Smooth muscle cell (in vitro differentiated cells): ENCODE measurements around the gene TMEM11. TPM values are rescaled to one million over a fixed set of nuclear protein-coding genes. Genes with fewer than 3 reads are reported as not detected.
A peak's percentile ranks its signal among the peaks of the same experiment; 100 is the strongest.

Experiments used
- DNase-seq: peaks from one replicate; lab custom pipeline; 2025; ENCODE audit not compliant: unreplicated experiment; lab: John Stamatoyannopoulos, UW
- H2AFZ ChIP-seq: fragments of 200-600 bp; sonication (generic); 2 replicates; pipeline ENCODE4 v1.6.0; 2016; ENCODE audit warnings: antibody characterized with exemption, low read depth, mild to moderate bottlenecking
- H3F3A ChIP-seq: fragments of 200-600 bp; sonication (generic); 2 replicates; pipeline ENCODE4 v1.6.0; 2017; ENCODE audit warnings: antibody characterized with exemption, low read depth
- H3K27ac ChIP-seq: fragments of 200-600 bp; sonication (generic); 2 replicates; pipeline ENCODE4 v1.5.1; 2016; ENCODE audit warnings: low read depth, mild to moderate bottlenecking
- H3K27me3 ChIP-seq: fragments of 200-600 bp; sonication (generic); 2 replicates; pipeline ENCODE4 v1.6.1; 2016; ENCODE audit warnings: low read depth, mild to moderate bottlenecking
- H3K36me3 ChIP-seq: fragments of 200-600 bp; sonication (generic); 2 replicates; pipeline ENCODE4 v1.5.1; 2016; ENCODE audit warnings: low read depth
- H3K4me1 ChIP-seq: fragments of 200-600 bp; sonication (generic); 2 replicates; pipeline ENCODE4 v1.5.1; 2016; ENCODE audit warnings: low read depth
- H3K4me2 ChIP-seq: fragments of 200-600 bp; sonication (generic); 2 replicates; pipeline ENCODE4 v1.6.0; 2016; ENCODE audit warnings: mild to moderate bottlenecking
- H3K4me3 ChIP-seq: fragments of 200-600 bp; sonication (generic); 2 replicates; pipeline ENCODE4 v1.5.1; 2016; ENCODE audit warnings: mild to moderate bottlenecking
- H3K79me2 ChIP-seq: fragments of 200-600 bp; sonication (generic); 2 replicates; pipeline ENCODE4 v1.6.0; 2016; ENCODE audit warnings: low read depth, mild to moderate bottlenecking
- H3K9ac ChIP-seq: fragments of 200-600 bp; sonication (generic); 2 replicates; pipeline ENCODE4 v1.6.0; 2016; ENCODE audit warnings: low read depth
- H3K9me3 ChIP-seq: fragments of 200-600 bp; sonication (generic); replicated peaks from 2 replicates; pipeline ENCODE4 v1.5.1; 2016; ENCODE audit warnings: low read depth
- H4K20me1 ChIP-seq: fragments of 200-600 bp; sonication (generic); 2 replicates; pipeline ENCODE4 v1.6.0; 2016; ENCODE audit warnings: low read depth
- WGBS: methylation state at CpG from one replicate; pipeline ENCODE4 v1.1.7; 2016; ENCODE audit warnings: low lambda C conversion rate; 5-methylcytosine and 5-hydroxymethylcytosine counted together
- polyA plus RNA-seq: library from polyadenylated mRNA; unstranded; fragments of >200 nt; fragmentation: Nextera tagmentation; extraction: Ambion mirVana; gene quantifications from 2 replicates; pipeline ENCODE4 v1.2.1, GENCODE V29; 2016
- total RNA-seq: library from RNA; depleted of rRNA; stranded (reverse); fragments of >200 nt; gene quantifications from 2 replicates; pipeline ENCODE4 v1.2.3, GENCODE V29; 2014
- TF ChIP-seq, protein P1 (sequence below): fragments of 200-600 bp; sonication (generic); IDR thresholded peaks from 2 replicates; pipeline ENCODE4 v1.5.1; 2017; ENCODE audit warnings: borderline replicate concordance, mild to moderate bottlenecking, antibody characterized with exemption; ENCODE audit not compliant: insufficient read depth, poor library complexity, severe bottlenecking

The TMEM11 gene
- total RNA-seq: 23.1 and 24.0 TPM in 2 replicates
- 80.3 and 95.4 TPM in 2 replicates for polyA plus RNA-seq

GRCh38 chr17:21214015-21214776, at the start of gene TMEM11:
TSS of gene TMEM11 (minus strand) at chr17:21214161. CDS start at chr17:21214152, 9 bp downstream.
- WGBS: under 1% methylated on average over 74 of the region's 76 CpGs

GRCh38 chr17:21263376-21263775, 49.4 kb upstream of the TMEM11 start:
- TF ChIP-seq, protein P1, sequence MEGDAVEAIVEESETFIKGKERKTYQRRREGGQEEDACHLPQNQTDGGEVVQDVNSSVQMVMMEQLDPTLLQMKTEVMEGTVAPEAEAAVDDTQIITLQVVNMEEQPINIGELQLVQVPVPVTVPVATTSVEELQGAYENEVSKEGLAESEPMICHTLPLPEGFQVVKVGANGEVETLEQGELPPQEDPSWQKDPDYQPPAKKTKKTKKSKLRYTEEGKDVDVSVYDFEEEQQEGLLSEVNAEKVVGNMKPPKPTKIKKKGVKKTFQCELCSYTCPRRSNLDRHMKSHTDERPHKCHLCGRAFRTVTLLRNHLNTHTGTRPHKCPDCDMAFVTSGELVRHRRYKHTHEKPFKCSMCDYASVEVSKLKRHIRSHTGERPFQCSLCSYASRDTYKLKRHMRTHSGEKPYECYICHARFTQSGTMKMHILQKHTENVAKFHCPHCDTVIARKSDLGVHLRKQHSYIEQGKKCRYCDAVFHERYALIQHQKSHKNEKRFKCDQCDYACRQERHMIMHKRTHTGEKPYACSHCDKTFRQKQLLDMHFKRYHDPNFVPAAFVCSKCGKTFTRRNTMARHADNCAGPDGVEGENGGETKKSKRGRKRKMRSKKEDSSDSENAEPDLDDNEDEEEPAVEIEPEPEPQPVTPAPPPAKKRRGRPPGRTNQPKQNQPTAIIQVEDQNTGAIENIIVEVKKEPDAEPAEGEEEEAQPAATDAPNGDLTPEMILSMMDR: no peak
- Histone ChIP-seq H3K79me2 (no peaks in the 10 kb centered on the region), H4K20me1 (no peaks in the 10 kb centered on the region), H3K9me3 (no peaks in the 10 kb centered on the region), H3K27me3 (no peaks in the 10 kb centered on the region), H3K36me3 (no peaks in the 10 kb centered on the region), H3K27ac (no peak overlapping the region), H3F3A (no peaks in the 10 kb centered on the region), H3K4me1 (no peaks in the 10 kb centered on the region), H3K4me2 (no peak overlapping the region), H3K9ac (no peak overlapping the region), H3K4me3 (no peak overlapping the region), H2AFZ (no peak overlapping the region)
- 65% methylated on average over 6 of the region's 6 CpGs for WGBS
- no peak for DNase-seq

More at GRCh38 chr17:21214015-21214776, at the start of gene TMEM11:
- H4K20me1 ChIP-seq: peaks cover 44% of the 10 kb centered on the region
- peak within 1 kb of the TSS; percentile 88 for H3K27ac ChIP-seq
- H3K36me3 ChIP-seq: no peaks in the 10 kb centered on the region
- H3K4me3 ChIP-seq: peak within 1 kb of the TSS; percentile 91
- peak within 1 kb of the TSS; percentile 82 for H2AFZ ChIP-seq
- TF ChIP-seq, protein P1: no peak
- no peaks in the 10 kb centered on the region for H3K9me3 ChIP-seq
- peak within 1 kb of the TSS; percentile 95 for H3K4me2 ChIP-seq
- no peaks in the 10 kb centered on the region for H3K27me3 ChIP-seq
- H3K79me2 ChIP-seq: peaks cover 44% of the 10 kb centered on the region
- H3K4me1 ChIP-seq: peaks cover 22% of the 10 kb centered on the region
- DNase-seq: peak; percentile 84
- H3F3A ChIP-seq: no peaks in the 10 kb centered on the region
- peak within 1 kb of the TSS; percentile 92 for H3K9ac ChIP-seq

- H3K9ac ChIP-seq: no peak overlapping the region
- H3K4me3 ChIP-seq: no peak overlapping the region
- no peaks in the 10 kb centered on the region for H3K9me3 ChIP-seq
- no peak overlapping the region for H2AFZ ChIP-seq
- H3F3A ChIP-seq: no peaks in the 10 kb centered on the region
- H3K4me2 ChIP-seq: no peak overlapping the region
- DNase-seq: no peak
- H3K27ac ChIP-seq: no peak overlapping the region
- no peaks in the 10 kb centered on the region for H3K36me3 ChIP-seq
- no peaks in the 10 kb centered on the region for H3K4me1 ChIP-seq
- H3K79me2 ChIP-seq: no peaks in the 10 kb centered on the region
- no peaks in the 10 kb centered on the region for H4K20me1 ChIP-seq
- TF ChIP-seq, protein P1: no peak
- no peaks in the 10 kb centered on the region for H3K27me3 ChIP-seq
- 86% methylated on average over 12 of the region's 12 CpGs for WGBS
Observed at GRCh38 chr17:21262259-21262993, 48.5 kb upstream of the TMEM11 start.
